Pancreas (tissue), 10 donors: Measurements from ENCODE around the gene FAH. TPM values are rescaled to one million over a fixed set of nuclear protein-coding genes. Genes with fewer than 3 reads are reported as not detected.

ENCODE experiments used
- ATAC-seq, 4 donors: fragments of 200-7000 bp; cut with Tn5 transposase; one replicate each; pipeline versions ENCODE4 v1.8.0 to v1.9.1; 2020; ENCODE audit warnings: mild to moderate bottlenecking in 4 of 4, moderate library complexity in 4 of 4
- DNase-seq, 6 donors: peaks; one replicate each; pipeline ENCODE4 v3.0.0-alpha.2; 2020
- FAIRE-seq: peaks from 2 replicates; lab custom pipeline; 2012; peaks lifted over from hg19 to GRCh38; lab: Jason Lieb, UNC
- H3K27ac ChIP-seq, 4 donors: fragments of 200-600 bp; sonication (generic); 1 replicate in 3 of 4; 2 replicates in 1 of 4; pipeline versions ENCODE4 v1.5.0 to v1.8.0; 2020
- H3K27me3 ChIP-seq, 4 donors: fragments of 200-600 bp; one replicate each; pipeline ENCODE4 v1.8.0; 2021
- H3K36me3 ChIP-seq, 3 donors: fragments of 200-600 bp; sonication (generic) in 1 of 3; one replicate each; pipeline versions ENCODE4 v1.5.0 to v1.8.0; 2020 to 2021
- H3K4me1 ChIP-seq, 3 donors: fragments of 200-600 bp; one replicate each; pipeline ENCODE4 v1.8.0; 2021
- H3K4me3 ChIP-seq, 4 donors: fragments of 200-600 bp; sonication (generic) in 2 of 4; one replicate each; pipeline versions ENCODE4 v1.5.0 to v1.8.0; 2020 to 2021
- H3K9me3 ChIP-seq, 4 donors: fragments of 200-600 bp; one replicate each; pipeline ENCODE4 v1.8.0; 2021
- WGBS, 2 donors: extraction: QIAGEN DNeasy Blood & Tissue Kit; methylation state at CpG; one replicate each; pipeline ENCODE4 v1.1.7; 2013; 5-methylcytosine and 5-hydroxymethylcytosine counted together
- intact Hi-C, 3 donors: fragments of 100-400 bp; cut with DNase I; formaldehyde crosslinking; loops; one replicate each; pipeline versions ENCODE4 v1.11.1 to v1.14.2; 2022
- polyA plus RNA-seq, 2 donors: library from polyadenylated mRNA; stranded (reverse); fragments of 200-250 nt; gene quantifications; one replicate each; pipeline ENCODE4 v1.2.3, GENCODE V29; 2013
- total RNA-seq, 6 donors: library from RNA; stranded (reverse); fragmentation: NEBNext Ultra II Directional in 4 of 6; extraction: Animal tissue kit (Norgen Biotek cat#: 25700) in 4 of 6; gene quantifications; one replicate each; pipeline versions ENCODE4 v1.2.1 to v1.2.4, GENCODE V29; 2021 to 2023
- TF ChIP-seq, protein P1 (sequence below), 4 donors: fragments of 200-600 bp; sonication (generic) in 3 of 4; IDR thresholded peaks; one replicate each; pipeline versions ENCODE4 v1.5.0 to v1.8.0; 2021; ENCODE audit warnings: antibody characterized with exemption in 4 of 4
- donor health status: healthy with polysubstance abuse.
- donor health status: DM: no; HTN: no; CAD: no; lungs with moderate emphysema.
- donor health status: DM: no; HTN: no; CAD: no.
- donor health status: control.
- donor health status: control.
- donor health status: Bipolar disorder and iron deficiency.
- donor health status: DM: yes; HTN: yes; CAD: no.
- donor health status: DM: no; HTN: no; CAD: no.
- donor health status: DM: no; HTN: no; CAD: no.
- donor health status: DM: yes; HTN: yes; CAD: no.

The FAH gene
- total and polyA plus RNA-seq, 8 donors = 5.0 to 22.9 (median 11.7) TPM

DNA sequence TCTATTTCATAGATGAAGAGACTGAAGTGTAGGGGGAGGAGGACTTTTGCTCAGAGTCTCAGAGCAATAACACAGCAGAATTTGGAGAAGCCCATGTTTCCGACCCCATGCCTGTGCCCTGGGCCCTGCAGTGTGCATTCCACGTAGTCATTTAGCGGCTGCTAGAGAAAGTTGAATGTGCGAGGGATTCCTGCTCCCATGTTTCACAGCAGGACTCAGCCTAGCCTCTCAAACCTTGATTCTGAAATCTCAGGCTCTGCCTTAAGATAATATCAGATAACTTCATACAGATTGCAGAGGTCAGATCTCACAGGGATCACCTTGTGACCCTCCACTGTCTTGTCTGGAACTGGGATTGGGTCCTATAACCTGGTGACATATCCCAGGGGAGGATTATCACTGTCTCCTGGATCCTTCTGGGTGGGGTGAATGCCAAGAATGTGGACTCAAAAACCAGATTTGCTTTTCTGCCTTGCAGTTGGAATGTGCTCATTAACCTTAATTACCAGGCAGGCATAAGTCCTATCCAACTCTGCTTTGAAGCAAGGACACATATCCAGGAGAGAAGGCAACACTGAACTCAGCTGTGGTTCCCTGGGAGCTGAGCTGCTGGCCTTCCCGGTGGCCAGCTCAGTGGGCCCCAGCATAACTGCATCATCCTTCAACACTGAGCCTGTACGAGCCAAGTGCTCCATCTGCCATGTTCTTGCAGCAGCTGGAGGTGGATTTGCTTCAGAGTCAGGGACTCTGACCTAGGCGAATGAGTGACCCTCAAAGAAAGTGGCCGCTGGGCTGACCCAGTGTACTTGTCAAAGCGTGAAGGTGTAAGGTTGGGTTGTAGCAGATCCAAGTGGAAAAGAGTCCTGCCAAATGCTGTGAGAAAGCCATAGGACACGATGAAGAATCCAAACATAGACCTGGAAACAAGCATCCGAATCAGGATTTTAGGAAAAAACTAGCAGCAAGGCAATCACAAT, 56.2 kb downstream of the FAH start:
- Histone ChIP-seq H3K36me3 (no peaks in the 10 kb centered on the region), H3K9me3 (no peaks in the 10 kb centered on the region), H3K4me3 (no peak overlapping the region), H3K4me1 (peaks cover 0 to 10% (median 0%) of the 10 kb centered on the region in 3 donors), H3K27ac (no peak overlapping the region), H3K27me3 (no peaks in the 10 kb centered on the region)
- WGBS, 2 donors = 90 to 91% methylated on average over 11 of the region's 11 CpGs
- ATAC-seq (no peak), DNase-seq (no peak), FAIRE-seq (no peak)
- TF ChIP-seq, protein P1, sequence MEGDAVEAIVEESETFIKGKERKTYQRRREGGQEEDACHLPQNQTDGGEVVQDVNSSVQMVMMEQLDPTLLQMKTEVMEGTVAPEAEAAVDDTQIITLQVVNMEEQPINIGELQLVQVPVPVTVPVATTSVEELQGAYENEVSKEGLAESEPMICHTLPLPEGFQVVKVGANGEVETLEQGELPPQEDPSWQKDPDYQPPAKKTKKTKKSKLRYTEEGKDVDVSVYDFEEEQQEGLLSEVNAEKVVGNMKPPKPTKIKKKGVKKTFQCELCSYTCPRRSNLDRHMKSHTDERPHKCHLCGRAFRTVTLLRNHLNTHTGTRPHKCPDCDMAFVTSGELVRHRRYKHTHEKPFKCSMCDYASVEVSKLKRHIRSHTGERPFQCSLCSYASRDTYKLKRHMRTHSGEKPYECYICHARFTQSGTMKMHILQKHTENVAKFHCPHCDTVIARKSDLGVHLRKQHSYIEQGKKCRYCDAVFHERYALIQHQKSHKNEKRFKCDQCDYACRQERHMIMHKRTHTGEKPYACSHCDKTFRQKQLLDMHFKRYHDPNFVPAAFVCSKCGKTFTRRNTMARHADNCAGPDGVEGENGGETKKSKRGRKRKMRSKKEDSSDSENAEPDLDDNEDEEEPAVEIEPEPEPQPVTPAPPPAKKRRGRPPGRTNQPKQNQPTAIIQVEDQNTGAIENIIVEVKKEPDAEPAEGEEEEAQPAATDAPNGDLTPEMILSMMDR (IDR thresholded peaks at IDR 0.05) = no peak
- intact Hi-C loops = no loop called here

DNA sequence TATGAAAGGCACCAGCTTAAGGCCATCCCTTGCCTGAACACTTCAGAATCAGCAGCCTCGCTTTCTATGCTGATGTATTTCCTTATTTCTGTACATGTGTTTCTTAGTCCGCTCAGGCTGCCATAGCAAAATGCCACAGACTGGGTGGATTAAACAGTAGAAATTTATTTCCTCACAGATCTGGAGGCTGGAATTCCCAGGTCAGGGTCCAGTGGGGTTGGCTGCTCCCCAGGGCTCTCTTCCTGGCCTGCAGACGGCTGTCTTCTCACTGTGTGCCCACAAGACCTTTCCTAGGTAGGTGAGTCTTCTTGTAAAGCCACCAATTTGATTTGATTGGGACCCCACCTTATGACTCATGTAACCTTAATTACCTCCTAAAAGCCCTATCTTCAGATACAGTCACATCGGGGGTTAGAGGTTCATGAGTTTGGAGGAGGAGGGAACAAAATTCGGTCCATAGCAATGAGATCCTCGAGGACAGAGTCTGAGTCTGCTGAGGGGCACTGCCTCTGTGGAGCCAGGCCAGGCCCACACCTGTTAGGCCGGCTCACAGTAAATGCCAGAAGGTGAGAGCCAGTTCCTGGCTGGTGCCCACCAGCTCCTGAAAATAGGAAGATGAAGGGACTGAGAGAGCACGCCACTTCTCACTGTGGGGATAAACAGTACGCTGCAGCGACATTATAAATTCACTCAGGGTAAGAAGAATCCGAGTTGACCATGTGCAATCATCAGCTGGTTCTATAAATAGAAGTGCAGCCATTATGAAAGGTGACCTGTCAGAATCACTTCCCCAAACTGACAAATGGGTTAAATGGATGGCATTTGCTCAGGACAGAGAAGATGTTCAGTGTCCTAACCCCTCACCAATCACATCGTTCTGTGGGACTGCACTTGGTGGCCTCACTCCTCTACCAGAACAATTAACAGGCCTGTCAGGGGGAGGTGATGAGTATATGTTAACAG, 58.1 kb downstream of the FAH start:
- DNase-seq (no peak), FAIRE-seq (no peak), ATAC-seq (peak in 2 of 4 donors; percentile 30 to 42)
- no peaks in the 10 kb centered on the region for H3K9me3 ChIP-seq
- 58 to 76% methylated on average over 12 of the region's 12 CpGs for WGBS, 2 donors
- H3K27me3 ChIP-seq = no peaks in the 10 kb centered on the region
- intact Hi-C loops = no loop called here
- no peaks in the 10 kb centered on the region for H3K36me3 ChIP-seq
- TF ChIP-seq, protein P1 (IDR thresholded peaks at IDR 0.05) = no peak
- H3K27ac ChIP-seq = no peak overlapping the region
- peaks cover 0 to 23% (median 4%) of the 10 kb centered on the region in 3 donors for H3K4me1 ChIP-seq
- no peak overlapping the region for H3K4me3 ChIP-seq

DNA sequence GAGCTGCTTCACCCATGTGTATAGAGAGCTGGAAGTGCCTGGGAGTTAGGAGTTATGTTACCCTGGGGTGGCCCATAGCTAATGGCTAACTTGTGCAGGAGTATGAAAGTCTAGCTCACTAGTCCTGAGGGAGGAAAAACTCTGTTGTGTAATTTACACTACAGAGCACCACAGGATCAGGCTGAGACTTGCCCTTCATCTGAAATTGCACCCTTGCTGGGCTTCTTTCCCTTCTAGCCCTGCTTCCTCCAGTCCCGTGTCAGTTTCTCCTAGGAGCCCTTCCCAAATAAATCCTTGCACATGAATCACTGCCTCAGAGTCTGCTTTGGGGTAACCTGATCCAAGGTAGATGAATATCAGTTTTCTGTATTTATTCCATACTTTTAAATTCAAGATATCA, 59.2 kb downstream of the FAH start:
- FAIRE-seq (no peak), ATAC-seq (no peak), DNase-seq (no peak)
- H3K36me3 ChIP-seq = no peaks in the 10 kb centered on the region
- intact Hi-C loops = no loop called here
- WGBS, 2 donors = 56 to 96% methylated on average over 1 of the region's 1 CpG
- no peaks in the 10 kb centered on the region for H3K9me3 ChIP-seq
- peaks cover 0 to 22% (median 4%) of the 10 kb centered on the region in 3 donors for H3K4me1 ChIP-seq
- no peak overlapping the region for H3K4me3 ChIP-seq
- no peak overlapping the region for H3K27ac ChIP-seq
- no peaks in the 10 kb centered on the region for H3K27me3 ChIP-seq
- TF ChIP-seq, protein P1 (IDR thresholded peaks at IDR 0.05) = no peak

GRCh38 chr15:80214910-80215309, 62.1 kb downstream of the FAH start:
- intact Hi-C loops = no loop called here
- no peaks in the 10 kb centered on the region for H3K9me3 ChIP-seq
- 65 to 94% methylated on average over 2 of the region's 2 CpGs for WGBS, 2 donors
- no peak overlapping the region for H3K4me3 ChIP-seq
- TF ChIP-seq, protein P1 (IDR thresholded peaks at IDR 0.05) = no peak
- no peak overlapping the region for H3K27ac ChIP-seq
- peak in 3 of 6 donors; percentile 21 to 31 (median 23) for DNase-seq
- H3K4me1 ChIP-seq = peaks cover 0 to 15% (median 4%) of the 10 kb centered on the region in 3 donors
- no peak for FAIRE-seq
- ATAC-seq = peak in 2 of 4 donors; percentile 74 to 82
- H3K36me3 ChIP-seq = no peaks in the 10 kb centered on the region
- H3K27me3 ChIP-seq = no peaks in the 10 kb centered on the region
